ENCODE measurements around the gene ANKRD42. TPM values are rescaled to one million over a fixed set of nuclear protein-coding genes. Genes with fewer than 3 reads are reported as not detected.

Gene ANKRD42
- total and polyA plus RNA-seq, 9 of the 15 experiments (the other 6 are each of a cell fraction or from before 2014, with no cell fraction given) = 2.8 to 9.1 (median 6.1) TPM

DNA sequence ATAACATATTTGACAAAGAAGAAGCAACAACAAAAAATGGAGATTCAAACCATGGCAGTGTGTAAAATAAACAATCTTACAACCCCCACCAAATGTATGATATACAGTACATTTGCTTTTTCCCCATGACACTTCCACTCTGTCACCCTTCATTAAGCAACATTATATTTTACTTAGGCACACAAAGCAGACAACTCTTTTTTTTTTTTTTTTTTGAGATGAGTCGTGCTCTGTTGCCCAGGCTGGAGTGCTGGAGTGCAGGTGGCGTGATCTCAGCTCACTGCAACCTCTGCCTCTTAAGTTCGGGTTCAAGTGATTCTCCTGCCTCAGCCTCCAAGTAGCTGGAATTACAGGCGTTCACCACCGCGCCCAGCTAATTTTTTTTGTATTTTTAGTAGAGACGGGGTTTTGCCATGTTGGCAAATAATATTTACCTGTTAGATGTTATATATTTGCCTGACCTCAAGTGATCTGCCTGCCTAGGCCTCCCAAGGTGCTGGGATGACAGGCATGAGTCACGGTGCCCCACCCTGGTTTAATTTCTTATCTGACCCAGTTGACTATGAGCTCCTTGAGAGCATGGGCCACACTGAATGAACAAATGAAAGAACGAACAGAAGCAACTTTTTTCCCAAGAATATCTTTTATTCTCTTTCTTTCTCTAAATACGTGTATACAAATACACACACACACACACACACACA is 42.1 kb upstream of the ANKRD42 start (continued):
- TF ChIP-seq, protein P1, sequence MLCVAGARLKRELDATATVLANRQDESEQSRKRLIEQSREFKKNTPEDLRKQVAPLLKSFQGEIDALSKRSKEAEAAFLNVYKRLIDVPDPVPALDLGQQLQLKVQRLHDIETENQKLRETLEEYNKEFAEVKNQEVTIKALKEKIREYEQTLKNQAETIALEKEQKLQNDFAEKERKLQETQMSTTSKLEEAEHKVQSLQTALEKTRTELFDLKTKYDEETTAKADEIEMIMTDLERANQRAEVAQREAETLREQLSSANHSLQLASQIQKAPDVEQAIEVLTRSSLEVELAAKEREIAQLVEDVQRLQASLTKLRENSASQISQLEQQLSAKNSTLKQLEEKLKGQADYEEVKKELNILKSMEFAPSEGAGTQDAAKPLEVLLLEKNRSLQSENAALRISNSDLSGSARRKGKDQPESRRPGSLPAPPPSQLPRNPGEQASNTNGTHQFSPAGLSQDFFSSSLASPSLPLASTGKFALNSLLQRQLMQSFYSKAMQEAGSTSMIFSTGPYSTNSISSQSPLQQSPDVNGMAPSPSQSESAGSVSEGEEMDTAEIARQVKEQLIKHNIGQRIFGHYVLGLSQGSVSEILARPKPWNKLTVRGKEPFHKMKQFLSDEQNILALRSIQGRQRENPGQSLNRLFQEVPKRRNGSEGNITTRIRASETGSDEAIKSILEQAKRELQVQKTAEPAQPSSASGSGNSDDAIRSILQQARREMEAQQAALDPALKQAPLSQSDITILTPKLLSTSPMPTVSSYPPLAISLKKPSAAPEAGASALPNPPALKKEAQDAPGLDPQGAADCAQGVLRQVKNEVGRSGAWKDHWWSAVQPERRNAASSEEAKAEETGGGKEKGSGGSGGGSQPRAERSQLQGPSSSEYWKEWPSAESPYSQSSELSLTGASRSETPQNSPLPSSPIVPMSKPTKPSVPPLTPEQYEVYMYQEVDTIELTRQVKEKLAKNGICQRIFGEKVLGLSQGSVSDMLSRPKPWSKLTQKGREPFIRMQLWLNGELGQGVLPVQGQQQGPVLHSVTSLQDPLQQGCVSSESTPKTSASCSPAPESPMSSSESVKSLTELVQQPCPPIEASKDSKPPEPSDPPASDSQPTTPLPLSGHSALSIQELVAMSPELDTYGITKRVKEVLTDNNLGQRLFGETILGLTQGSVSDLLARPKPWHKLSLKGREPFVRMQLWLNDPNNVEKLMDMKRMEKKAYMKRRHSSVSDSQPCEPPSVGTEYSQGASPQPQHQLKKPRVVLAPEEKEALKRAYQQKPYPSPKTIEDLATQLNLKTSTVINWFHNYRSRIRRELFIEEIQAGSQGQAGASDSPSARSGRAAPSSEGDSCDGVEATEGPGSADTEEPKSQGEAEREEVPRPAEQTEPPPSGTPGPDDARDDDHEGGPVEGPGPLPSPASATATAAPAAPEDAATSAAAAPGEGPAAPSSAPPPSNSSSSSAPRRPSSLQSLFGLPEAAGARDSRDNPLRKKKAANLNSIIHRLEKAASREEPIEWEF (CRISPR knock-in tag; IDR thresholded peaks at IDR 0.05) = 0 out of 2 replicates have a peak, but pooled peaks have one; percentile 61
- no peak for TF ChIP-seq CHD1 (IDR thresholded peaks at IDR 0.05; ENCODE audit: low read length)
- TF ChIP-seq ZNF121 (CRISPR knock-in tag; conservative IDR thresholded peaks at IDR 0.05) = no peak; the same call in 1 of the 2 replicates
- no peak for TF ChIP-seq ARHGAP35 (IDR thresholded peaks at IDR 0.05; ENCODE audit: partially characterized antibody)
- TF ChIP-seq FOXA1 (IDR thresholded peaks at IDR 0.05; ENCODE audit: borderline replicate concordance) = no peak
- TF ChIP-seq FOXJ3 (CRISPR knock-in tag; IDR thresholded peaks at IDR 0.05) = no peak
- TF ChIP-seq ZEB2 (IDR thresholded peaks at IDR 0.05) = peak; percentile 93
- 0 out of 2 replicates have a peak, but pooled peaks have one; percentile 27 for TF ChIP-seq HDGF (IDR thresholded peaks at IDR 0.05)
- TF ChIP-seq HEY1 (CRISPR knock-in tag; IDR thresholded peaks at IDR 0.05; ENCODE audit: borderline replicate concordance) = no peak
- TF ChIP-seq, protein P2, sequence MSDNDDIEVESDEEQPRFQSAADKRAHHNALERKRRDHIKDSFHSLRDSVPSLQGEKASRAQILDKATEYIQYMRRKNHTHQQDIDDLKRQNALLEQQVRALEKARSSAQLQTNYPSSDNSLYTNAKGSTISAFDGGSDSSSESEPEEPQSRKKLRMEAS (CRISPR knock-in tag; IDR thresholded peaks at IDR 0.05) = no peak; the same call in 1 of the 2 replicates
- TF ChIP-seq ZNF165 (CRISPR knock-in tag; IDR thresholded peaks at IDR 0.05; ENCODE audit: borderline replicate concordance) = no peak
- TF ChIP-seq, protein P3, sequence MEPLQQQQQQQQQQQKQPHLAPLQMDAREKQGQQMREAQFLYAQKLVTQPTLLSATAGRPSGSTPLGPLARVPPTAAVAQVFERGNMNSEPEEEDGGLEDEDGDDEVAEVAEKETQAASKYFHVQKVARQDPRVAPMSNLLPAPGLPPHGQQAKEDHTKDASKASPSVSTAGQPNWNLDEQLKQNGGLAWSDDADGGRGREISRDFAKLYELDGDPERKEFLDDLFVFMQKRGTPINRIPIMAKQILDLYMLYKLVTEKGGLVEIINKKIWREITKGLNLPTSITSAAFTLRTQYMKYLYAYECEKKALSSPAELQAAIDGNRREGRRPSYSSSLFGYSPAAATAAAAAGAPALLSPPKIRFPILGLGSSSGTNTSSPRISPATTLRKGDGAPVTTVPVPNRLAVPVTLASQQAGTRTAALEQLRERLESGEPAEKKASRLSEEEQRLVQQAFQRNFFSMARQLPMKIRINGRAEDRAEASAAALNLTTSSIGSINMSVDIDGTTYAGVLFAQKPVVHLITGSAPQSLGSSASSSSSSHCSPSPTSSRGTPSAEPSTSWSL (CRISPR knock-in tag; IDR thresholded peaks at IDR 0.05; ENCODE audit: borderline replicate concordance) = no peak
- TF ChIP-seq NELFE (IDR thresholded peaks at IDR 0.05; ENCODE audit: insufficient read depth, insufficient read length) = no peak
- peak in 1 of 2 experiments; percentile 19; a peak in 1 of 4 replicates for TF ChIP-seq NRF1 (conservative IDR thresholded peaks at IDR 0.05 in 1 of 2, IDR thresholded peaks at IDR 0.05 in 1 of 2)
